DND-41 (cell line): ENCODE measurements around the gene DISC1.
"Not testable (repeated sequence)": the region's sequence is repeated elsewhere in the genome, so short reads cannot be mapped to it uniquely, and the experiment has no call there.

Source experiments
- ATAC-seq: fragments of 200-7000 bp; cut with Tn5 transposase; 3 replicates; pipeline ENCODE4 v1.9.1; 2021; ENCODE audit warnings: low read depth; ENCODE audit not compliant: insufficient read depth
- DNase-seq: peaks from one replicate; pipeline ENCODE4 v3.0.0-alpha.2; 2020
- H2AFZ ChIP-seq: 2 replicates; pipeline ENCODE4 v1.6.0; 2012; ENCODE audit warnings: low read depth, low read length
- H3K27ac ChIP-seq: 2 replicates; pipeline ENCODE4 v1.5.1; 2012; ENCODE audit warnings: low read length, inconsistent platforms
- H3K27me3 ChIP-seq: fragments of 200-600 bp; sonication (generic); 2 replicates; pipeline ENCODE4 v1.6.0; 2012; ENCODE audit warnings: low read length, mild to moderate bottlenecking, inconsistent platforms; ENCODE audit not compliant: insufficient read depth, poor library complexity
- H3K36me3 ChIP-seq: 2 replicates; pipeline ENCODE4 v1.5.1; 2012; ENCODE audit warnings: low read length, inconsistent platforms; ENCODE audit not compliant: insufficient read depth
- H3K4me1 ChIP-seq: 2 replicates; pipeline ENCODE4 v1.5.1; 2012; ENCODE audit warnings: mild to moderate bottlenecking, low read length; ENCODE audit not compliant: insufficient read depth
- H3K4me2 ChIP-seq: 2 replicates; pipeline ENCODE4 v1.6.0; 2012; ENCODE audit warnings: mild to moderate bottlenecking, moderate library complexity, low read length, inconsistent platforms; ENCODE audit not compliant: insufficient read depth
- H3K4me3 ChIP-seq, 2 experiments: fragments of 200-600 bp in 1 of 2; shearing (Covaris generic) in 1 of 2; 2 replicates each; pipeline ENCODE4 v1.5.1; 2012 to 2016; ENCODE audit warnings: inconsistent platforms in 2 of 2, low read length in 2 of 2, mild to moderate bottlenecking in 2 of 2, low read depth in 1 of 2, moderate library complexity in 1 of 2
- H3K79me2 ChIP-seq: 2 replicates; pipeline ENCODE4 v1.6.0; 2012; ENCODE audit warnings: low read length, inconsistent platforms; ENCODE audit not compliant: insufficient read depth
- H3K9ac ChIP-seq: 2 replicates; pipeline ENCODE4 v1.6.0; 2012; ENCODE audit warnings: low read depth, mild to moderate bottlenecking, inconsistent platforms, low read length, moderate library complexity
- H3K9me3 ChIP-seq: 2 replicates; pipeline ENCODE4 v1.5.1; 2012; ENCODE audit warnings: low read length, moderate library complexity, mild to moderate bottlenecking, inconsistent platforms; ENCODE audit not compliant: insufficient read depth, severe bottlenecking
- H4K20me1 ChIP-seq: 2 replicates; pipeline ENCODE4 v1.6.0; 2012; ENCODE audit warnings: low read length; ENCODE audit not compliant: insufficient read depth
- CTCF ChIP-seq: IDR thresholded peaks from 2 replicates; pipeline ENCODE4 v1.5.1; 2012; ENCODE audit warnings: borderline replicate concordance, low read length, moderate library complexity, mild to moderate bottlenecking; ENCODE audit not compliant: poor library complexity, severe bottlenecking; ENCODE audit errors: extremely low read depth
- EZH2 ChIP-seq: IDR thresholded peaks from 3 replicates; pipeline ENCODE4 v1.6.1; 2012; ENCODE audit warnings: borderline replicate concordance, low read depth, mild to moderate bottlenecking, moderate library complexity, low read length, inconsistent platforms; ENCODE audit not compliant: severe bottlenecking

DISC1 gene

GRCh38 chr1:231763456-231763855 is 136.9 kb downstream of the DISC1 start:
- no peaks in the 10 kb centered on the region for H3K79me2 ChIP-seq
- no peaks in the 10 kb centered on the region for H4K20me1 ChIP-seq
- no peak overlapping the region for H3K4me2 ChIP-seq
- no peak overlapping the region for H3K4me3 ChIP-seq
- no peak overlapping the region for H2AFZ ChIP-seq
- no peak overlapping the region for H3K9ac ChIP-seq
- TF ChIP-seq EZH2 (no peak), CTCF (no peak)
- ATAC-seq: no peak
- DNase-seq: no peak
- no peak overlapping the region for H3K27ac ChIP-seq
- no peaks in the 10 kb centered on the region for H3K36me3 ChIP-seq
- no peaks in the 10 kb centered on the region for H3K4me1 ChIP-seq
- no peaks in the 10 kb centered on the region for H3K27me3 ChIP-seq
- H3K9me3 ChIP-seq: no peaks in the 10 kb centered on the region

GRCh38 chr1:231765825-231766224 is 139.2 kb downstream of the DISC1 start:
- not testable (repeated sequence) for H3K4me1 ChIP-seq, H3K36me3 ChIP-seq, H3K27me3 ChIP-seq, H3K4me3 ChIP-seq, H3K9ac ChIP-seq, H3K27ac ChIP-seq, H3K4me2 ChIP-seq, ATAC-seq, DNase-seq, H3K9me3 ChIP-seq, H2AFZ ChIP-seq, H4K20me1 ChIP-seq, H3K79me2 ChIP-seq

- no peaks in the 10 kb centered on the region for H3K4me1 ChIP-seq
- no peak for TF ChIP-seq EZH2
- no peak for TF ChIP-seq CTCF
- ATAC-seq (no peak), DNase-seq (no peak)
- H3K27me3 ChIP-seq: no peaks in the 10 kb centered on the region
- H3K36me3 ChIP-seq: peaks cover 12% of the 10 kb centered on the region; the same call in 1 of the 2 replicates
- no peaks in the 10 kb centered on the region for H3K9me3 ChIP-seq
- no peak overlapping the region for H3K27ac ChIP-seq
- H3K9ac ChIP-seq: no peak overlapping the region
- H3K4me2 ChIP-seq: no peak overlapping the region
- H3K79me2 ChIP-seq: no peaks in the 10 kb centered on the region
- H3K4me3 ChIP-seq: no peak overlapping the region
- no peak overlapping the region for H2AFZ ChIP-seq
- H4K20me1 ChIP-seq: no peaks in the 10 kb centered on the region
Observed at GRCh38 chr1:231767471-231767870, 140.9 kb downstream of the DISC1 start.

GRCh38 chr1:231768416-231768815 is 141.8 kb downstream of the DISC1 start:
- H3K4me1 ChIP-seq: no peaks in the 10 kb centered on the region
- no peaks in the 10 kb centered on the region for H3K9me3 ChIP-seq
- ATAC-seq: no peak

More at GRCh38 chr1:231768416-231768815, 141.8 kb downstream of the DISC1 start:
- no peaks in the 10 kb centered on the region for H3K79me2 ChIP-seq
- no peak for TF ChIP-seq EZH2
- TF ChIP-seq CTCF: no peak
- H3K4me2 ChIP-seq: no peak overlapping the region
- H2AFZ ChIP-seq: no peak overlapping the region
- H3K27me3 ChIP-seq: no peaks in the 10 kb centered on the region
- peaks cover 12% of the 10 kb centered on the region; the same call in 1 of the 2 replicates for H3K36me3 ChIP-seq
- no peak overlapping the region for H3K4me3 ChIP-seq
- DNase-seq: no peak
- no peaks in the 10 kb centered on the region for H4K20me1 ChIP-seq
- H3K27ac ChIP-seq: no peak overlapping the region
- no peak overlapping the region for H3K9ac ChIP-seq
